ENCODE data around the gene CASP9.
"Not testable (repeated sequence)": the region's sequence is repeated elsewhere in the genome, so short reads cannot be mapped to it uniquely, and the experiment has no call there.

CASP9 gene

GRCh38 chr1:15477646-15478212 is 46.3 kb downstream of the CASP9 start:
- intact Hi-C loops (cut with DNase I), result no loop called here

GRCh38 chr1:15476927-15477326 is 47.1 kb downstream of the CASP9 start:
- no peak for DNase-seq
- intact Hi-C loops (cut with DNase I), result no loop called here

More at GRCh38 chr1:15477646-15478212, 46.3 kb downstream of the CASP9 start:
- DNase-seq, result no peak

DNA sequence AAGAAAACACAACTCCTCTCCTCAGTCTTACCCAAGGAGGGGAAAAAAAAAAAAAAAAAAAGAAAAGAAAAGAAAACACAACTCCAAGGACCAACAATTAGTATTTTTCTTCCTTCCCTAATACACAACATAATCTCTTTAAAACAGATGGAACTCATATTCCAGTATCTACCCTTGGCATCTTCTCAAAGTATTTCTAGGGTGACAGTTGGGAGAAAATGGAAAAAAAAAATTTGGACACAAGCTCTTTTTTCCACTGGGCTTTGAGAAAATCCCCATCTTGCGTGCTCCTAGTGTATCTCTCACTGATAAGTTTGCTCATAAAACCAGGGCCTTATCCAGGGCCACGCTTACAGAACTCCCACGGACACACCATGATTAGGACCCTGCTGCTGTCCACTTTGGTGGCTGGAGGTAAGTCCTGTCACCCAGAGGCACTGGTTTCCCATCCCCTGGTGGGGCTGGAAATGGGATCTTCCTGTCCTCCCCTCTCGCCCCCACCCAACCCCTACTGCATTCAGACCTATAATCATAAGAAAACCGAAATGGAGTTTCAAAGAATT is 48.2 kb downstream of the CASP9 start, which contains the start of gene CELA2B:
TSS of gene CELA2B (plus strand) at position 353 of the 563 bp plus-strand sequence. CDS start at position 375, 22 bp downstream.
- no peak for DNase-seq
- intact Hi-C loops (cut with DNase I), result no loop called here

DNA sequence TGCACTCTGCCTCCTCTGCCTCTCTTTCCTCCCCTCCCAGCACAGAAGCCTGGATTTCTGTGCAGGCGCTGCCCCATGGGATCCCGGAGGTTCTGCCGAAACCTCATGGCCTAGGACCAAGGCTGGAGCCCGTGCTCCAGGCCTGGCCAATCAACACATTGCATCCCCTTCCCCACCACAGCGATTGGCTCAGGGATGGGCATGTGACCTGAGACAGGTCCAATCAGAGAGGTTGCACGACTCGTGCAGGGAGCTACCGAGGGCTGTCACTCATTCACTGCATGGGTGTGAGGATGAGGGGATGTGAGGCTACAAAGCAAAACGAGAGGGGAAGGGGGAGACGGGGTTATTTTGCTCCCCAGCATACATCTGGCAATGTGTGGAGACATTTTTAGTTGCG is 51.4 kb downstream of the CASP9 start:
- intact Hi-C loops (cut with DNase I), result no loop called here
- DNase-seq, result no peak

GRCh38 chr1:15471723-15472122 is 52.3 kb downstream of the CASP9 start:
- DNase-seq; intact Hi-C loops (cut with DNase I): not testable (repeated sequence)

DNA sequence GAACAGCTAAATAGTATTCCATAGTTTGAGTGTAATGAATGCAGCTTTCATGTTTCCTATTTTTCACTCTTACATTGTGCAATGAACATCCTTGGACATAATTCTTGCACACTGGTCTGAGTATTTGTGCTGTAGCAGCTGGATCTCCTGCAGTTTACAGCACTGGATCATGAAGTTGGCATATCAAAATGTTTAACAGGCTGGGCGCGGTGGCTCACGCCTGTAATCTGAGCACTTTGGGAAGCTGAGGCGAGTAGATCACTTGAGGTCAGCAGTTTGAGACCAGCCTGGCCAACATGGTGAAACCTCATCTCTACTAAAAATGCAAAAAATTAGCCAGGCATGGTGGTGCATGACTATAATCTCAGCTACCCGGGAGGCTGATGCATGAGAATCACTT is 52.9 kb downstream of the CASP9 start:
- intact Hi-C loops (cut with DNase I), result not testable (repeated sequence)

DNA sequence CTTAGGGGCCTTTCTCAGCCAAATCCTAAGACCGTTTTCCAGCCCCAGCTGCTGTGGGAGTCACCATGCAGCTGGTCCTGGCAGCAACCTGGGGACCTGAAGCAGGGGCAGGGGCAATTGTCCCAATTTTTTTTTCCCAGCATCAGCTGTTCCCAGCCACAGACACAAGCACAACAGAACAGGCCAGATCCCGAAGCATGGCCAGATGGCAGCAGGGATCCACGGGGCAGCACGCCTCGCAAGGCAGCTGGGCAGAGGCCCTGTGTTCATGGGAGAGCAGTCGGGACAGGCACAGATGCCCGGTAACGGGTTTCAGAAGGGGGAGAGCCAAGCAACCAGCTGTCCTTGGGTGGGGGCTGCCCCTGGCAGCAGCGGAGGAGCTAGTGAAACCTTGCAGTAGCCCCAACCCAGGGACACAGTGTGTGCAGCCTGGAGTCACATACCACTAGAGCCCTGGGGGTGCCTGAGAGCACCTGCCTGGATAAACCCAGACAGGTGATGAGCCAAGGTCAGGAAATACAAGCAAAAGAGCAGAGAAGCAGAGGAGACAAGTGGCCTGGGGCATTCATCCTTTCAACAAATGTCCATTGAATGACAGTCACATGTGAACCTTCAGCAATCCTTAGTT is 54.1 kb downstream of the CASP9 start:
- intact Hi-C loops (cut with DNase I), result not testable (repeated sequence)
- DNase-seq, result peak in 23 of 42 donors; percentile 2 to 59 (median 23)

More for the DNA sequence above, 52.9 kb downstream of the CASP9 start:
- DNase-seq, result not testable (repeated sequence)

DNA sequence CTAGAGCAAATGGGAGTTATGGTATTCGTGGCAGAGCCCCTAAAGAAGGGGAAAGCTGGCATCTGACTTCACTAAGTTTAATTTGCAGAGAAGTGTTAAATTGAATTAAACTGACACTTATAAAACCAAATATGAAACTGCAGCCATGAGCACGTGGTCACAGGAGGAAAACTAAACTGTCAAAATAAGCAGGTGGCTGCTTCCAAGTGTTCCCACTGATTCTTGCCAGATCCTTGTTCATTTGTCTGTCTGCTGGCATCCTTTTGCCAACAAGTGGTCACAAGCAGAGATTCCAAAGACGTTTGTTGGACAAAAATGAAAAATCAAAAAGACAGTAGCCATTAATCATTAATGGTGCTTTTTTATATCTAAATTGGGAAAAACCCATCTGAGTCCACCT is 54.7 kb downstream of the CASP9 start:
- intact Hi-C loops (cut with DNase I), result no loop called here
- DNase-seq, result no peak

- intact Hi-C loops (cut with DNase I), result no loop called here
- DNase-seq, result no peak
Observed at GRCh38 chr1:15468145-15468544, 55.9 kb downstream of the CASP9 start.

- intact Hi-C loops (cut with DNase I); DNase-seq: not testable (repeated sequence)
Observed at GRCh38 chr1:15466955-15467625, 56.9 kb downstream of the CASP9 start.

GRCh38 chr1:15465674-15466073 is 58.3 kb downstream of the CASP9 start:
- intact Hi-C loops (cut with DNase I), result no loop called here
- DNase-seq, result no peak

DNA sequence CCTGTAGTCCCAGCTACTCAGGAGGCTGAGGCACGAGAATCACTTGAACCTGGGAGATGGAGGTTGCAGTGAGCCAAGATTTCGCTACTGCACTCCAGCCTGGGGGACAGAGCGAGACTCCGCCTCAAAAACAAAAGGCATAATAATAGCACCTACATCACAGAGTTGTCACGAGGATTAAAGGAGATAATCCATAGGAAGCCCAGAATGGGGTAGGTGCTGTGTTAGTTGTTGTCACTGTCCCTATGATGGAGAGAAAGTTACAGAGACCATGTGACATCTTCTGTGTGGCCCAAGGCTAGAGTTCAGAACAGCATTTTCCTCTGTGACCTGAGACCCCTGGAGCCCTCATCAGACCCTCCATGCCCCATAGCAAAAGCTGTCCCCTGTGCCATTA is 60.1 kb downstream of the CASP9 start:
- intact Hi-C loops (cut with DNase I); DNase-seq: not testable (repeated sequence)

GRCh38 chr1:15463064-15463800 is 60.8 kb downstream of the CASP9 start:
- DNase-seq; intact Hi-C loops (cut with DNase I): not testable (repeated sequence)

DNA sequence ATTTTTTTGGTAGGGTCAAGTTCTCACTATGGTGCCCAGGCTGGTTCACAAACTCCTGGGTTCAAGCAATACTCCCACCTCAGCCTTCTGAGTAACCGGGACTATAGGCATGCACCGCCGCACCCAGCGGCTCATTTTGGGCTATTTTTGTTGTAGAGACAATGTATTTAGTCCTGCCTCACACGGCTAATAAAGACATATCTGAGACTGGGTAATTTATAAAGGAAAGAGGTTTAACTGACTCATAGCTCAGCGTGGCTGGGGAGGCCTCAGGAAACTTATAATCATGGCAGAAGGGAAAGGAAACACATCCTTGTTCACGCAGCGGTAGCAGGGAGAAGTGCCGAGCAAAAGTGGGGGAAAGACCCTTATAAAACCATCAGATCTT is 63.3 kb downstream of the CASP9 start:
- no peak for DNase-seq
- intact Hi-C loops (cut with DNase I), result no loop called here

GRCh38 chr1:15459771-15460707 is 64.0 kb downstream of the CASP9 start:
- intact Hi-C loops (cut with DNase I), result no loop called here
- DNase-seq, result peak in 9 of 42 donors; percentile 4 to 49 (median 18)

DNA sequence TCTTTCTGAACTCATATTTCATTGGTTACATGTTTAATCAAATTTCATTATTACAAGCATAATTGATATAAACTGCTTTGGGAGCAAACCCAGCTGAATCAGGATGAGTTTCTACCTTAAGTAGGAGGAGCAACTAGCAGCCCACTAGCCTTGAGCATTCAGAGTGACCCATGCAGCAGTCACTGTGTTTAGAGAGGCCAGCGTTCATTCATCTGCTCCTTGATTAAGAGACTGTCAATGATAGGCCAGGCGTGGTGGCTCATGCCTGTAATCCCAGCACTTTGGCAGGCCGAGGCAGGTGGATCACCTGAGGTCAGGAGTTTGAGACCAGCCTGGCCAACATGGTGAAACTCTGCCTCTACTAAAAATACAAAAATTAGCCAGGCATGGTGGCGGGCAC is 65.6 kb downstream of the CASP9 start:
- DNase-seq; intact Hi-C loops (cut with DNase I): not testable (repeated sequence)

DNA sequence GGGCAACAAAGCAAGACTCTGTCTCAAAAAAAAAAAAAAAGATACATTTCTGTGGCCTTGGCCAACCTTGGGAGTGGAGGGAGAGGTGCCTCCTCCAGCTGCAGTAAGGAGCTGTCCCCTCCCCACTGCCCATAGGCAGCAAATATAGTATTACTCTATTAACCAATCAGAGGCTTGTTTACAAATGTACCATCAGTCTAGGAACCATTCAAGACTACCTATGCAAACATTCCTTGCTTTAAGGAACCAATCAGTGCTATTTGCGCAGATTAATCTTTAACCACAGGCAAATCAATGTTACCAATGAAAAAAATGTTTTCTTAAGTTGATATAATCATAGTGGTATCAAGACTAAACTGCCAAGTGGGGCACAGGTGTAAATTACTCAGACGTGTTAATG is 66.4 kb downstream of the CASP9 start:
- DNase-seq, result no peak
- intact Hi-C loops (cut with DNase I), result no loop called here

DNA sequence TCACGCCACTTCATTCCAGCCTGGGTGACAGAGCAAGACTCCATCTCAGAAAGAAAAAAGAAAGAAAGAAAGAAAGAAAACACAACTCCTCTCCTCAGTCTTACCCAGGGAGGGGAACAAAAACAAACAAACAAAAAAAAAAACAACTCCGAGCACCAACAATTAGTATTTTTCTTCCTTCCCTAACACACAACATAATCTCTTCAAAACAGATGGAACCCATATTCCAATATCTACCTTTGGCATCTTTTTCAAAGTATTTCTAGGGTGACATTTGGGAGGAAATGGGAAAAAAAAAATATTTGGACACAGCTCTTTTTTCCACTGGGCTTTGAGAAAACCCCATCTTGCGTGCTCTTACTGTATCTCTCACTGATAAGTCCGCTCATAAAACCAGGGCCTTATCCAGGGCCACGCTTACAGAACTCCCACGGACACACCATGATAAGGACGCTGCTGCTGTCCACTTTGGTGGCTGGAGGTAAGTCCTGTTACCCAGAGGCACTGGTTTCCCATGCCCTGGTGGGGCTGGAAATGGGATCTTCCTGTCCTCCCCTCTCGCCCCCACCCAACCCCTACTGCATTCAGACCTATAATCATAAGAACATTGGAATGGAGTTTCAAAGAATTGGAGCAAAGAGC is 67.6 kb downstream of the CASP9 start, which contains the start of gene CELA2A:
TSS of gene CELA2A (plus strand) at position 420 of the 642 bp plus-strand sequence. CDS start at position 442, 22 bp downstream.
- no peak for DNase-seq
- intact Hi-C loops (cut with DNase I), result no loop called here
